KMS-11 (cell line): ENCODE results near the gene HOMER3.

Source experiments
- H2AFZ ChIP-seq: fragments of 200-600 bp; sonication (generic); 2 replicates; pipeline ENCODE4 v1.6.1; 2016; ENCODE audit warnings: antibody characterized with exemption, mixed run types, low read depth
- H3K27ac ChIP-seq: fragments of 200-600 bp; sonication (generic); 2 replicates; pipeline ENCODE4 v1.6.1; 2016; ENCODE audit warnings: mild to moderate bottlenecking, mixed run types
- H3K27me3 ChIP-seq: fragments of 200-600 bp; sonication (generic); 2 replicates; pipeline ENCODE4 v1.6.1; 2017; ENCODE audit warnings: mild to moderate bottlenecking, low read depth, mixed run types, moderate library complexity; ENCODE audit not compliant: insufficient read depth
- H3K36me3 ChIP-seq: fragments of 200-600 bp; sonication (generic); 2 replicates; pipeline ENCODE4 v1.6.1; 2017; ENCODE audit warnings: mild to moderate bottlenecking, mixed run types; ENCODE audit not compliant: insufficient read depth
- H3K4me1 ChIP-seq: fragments of 200-600 bp; sonication (generic); 2 replicates; pipeline ENCODE4 v1.6.1; 2016; ENCODE audit warnings: mild to moderate bottlenecking, low read depth, mixed run types; ENCODE audit not compliant: poor library complexity, severe bottlenecking
- H3K4me2 ChIP-seq: fragments of 200-600 bp; sonication (generic); 2 replicates; pipeline ENCODE4 v1.7.0; 2016; ENCODE audit warnings: mild to moderate bottlenecking, mixed run types
- H3K4me3 ChIP-seq: fragments of 200-600 bp; sonication (generic); IDR thresholded peaks from 2 replicates; pipeline ENCODE4 v1.6.1; 2017; ENCODE audit warnings: low read depth, low read length, mixed read lengths; ENCODE audit not compliant: insufficient read depth
- H3K79me2 ChIP-seq: fragments of 200-600 bp; sonication (generic); 2 replicates; pipeline ENCODE4 v1.6.1; 2016; ENCODE audit warnings: low read depth, mixed run types; ENCODE audit not compliant: insufficient read depth
- H3K9ac ChIP-seq: fragments of 200-600 bp; sonication (generic); 2 replicates; pipeline ENCODE4 v1.6.1; 2016; ENCODE audit warnings: mild to moderate bottlenecking, mixed run types
- H4K20me1 ChIP-seq: fragments of 200-600 bp; sonication (generic); 2 replicates; pipeline ENCODE4 v1.6.1; 2016; ENCODE audit warnings: mild to moderate bottlenecking, mixed run types; ENCODE audit not compliant: insufficient read depth
- TF ChIP-seq, protein P1 (sequence below): fragments of 200-600 bp; sonication (generic); conservative IDR thresholded peaks from 2 replicates; pipeline ENCODE4 v1.6.1; 2017; ENCODE audit warnings: low read depth, mild to moderate bottlenecking, antibody characterized with exemption, low read length, moderate library complexity, mixed read lengths

The HOMER3 gene

DNA sequence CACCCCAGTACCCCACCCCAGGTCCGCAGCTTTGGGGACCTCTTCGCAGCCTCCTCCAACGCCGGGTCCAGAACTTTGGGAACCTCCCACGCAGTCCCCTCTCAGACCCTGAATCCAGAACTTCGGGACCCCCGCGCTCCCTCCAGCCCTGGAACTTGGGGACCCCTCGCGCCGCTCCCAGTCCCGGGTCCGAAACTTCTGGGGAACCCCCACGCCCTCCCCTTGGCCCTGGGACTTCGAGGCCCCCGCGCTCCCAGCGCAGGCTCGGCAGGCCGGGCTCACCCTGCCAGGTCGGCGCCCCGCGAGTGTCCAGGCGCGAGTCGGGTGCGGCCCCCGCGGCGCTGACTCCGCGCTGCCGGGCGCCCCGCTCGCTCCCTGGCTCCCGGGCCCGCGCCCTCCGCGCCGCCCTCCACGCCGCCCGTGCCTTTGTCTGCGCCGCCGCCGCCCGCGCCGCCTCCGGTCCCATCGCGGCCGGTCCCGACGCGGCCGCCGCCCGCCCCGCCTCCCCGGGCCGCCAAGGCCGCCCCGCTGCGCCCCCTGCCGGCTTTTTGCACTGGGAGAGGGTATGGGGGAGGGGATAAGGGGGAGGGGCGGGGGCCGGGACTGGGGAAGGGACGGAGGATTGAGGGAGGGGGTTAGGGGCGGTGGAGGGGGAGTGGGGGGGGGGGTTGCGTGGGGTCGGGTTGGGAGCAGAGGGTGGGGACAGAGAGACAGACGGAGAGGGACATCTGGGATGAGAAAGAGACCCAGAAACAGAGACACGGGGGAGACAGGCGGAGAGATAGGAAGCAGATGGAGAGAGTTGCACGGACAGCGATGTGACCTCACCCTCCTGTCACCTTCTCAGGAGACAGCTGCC, at the start of gene HOMER3:
TSS of gene HOMER3 (minus strand) at position 449 of the 859 bp plus-strand sequence. CDS start 2,235 bp downstream, outside the sequence.
- Histone ChIP-seq H3K36me3 (no peaks in the 10 kb centered on the region), H3K9ac (no peak within 1 kb of the TSS; the same call in 1 of the 2 replicates), H3K27me3 (no peaks in the 10 kb centered on the region), H4K20me1 (no peaks in the 10 kb centered on the region), H3K79me2 (no peaks in the 10 kb centered on the region), H3K4me3 (no peak within 1 kb of the TSS), H3K4me2 (peak within 1 kb of the TSS; percentile 82), H2AFZ (peak within 1 kb of the TSS; percentile 75; the same call in 1 of the 2 replicates), H3K27ac (no peak within 1 kb of the TSS), H3K4me1 (peaks cover 10% of the 10 kb centered on the region)
- TF ChIP-seq, protein P1, sequence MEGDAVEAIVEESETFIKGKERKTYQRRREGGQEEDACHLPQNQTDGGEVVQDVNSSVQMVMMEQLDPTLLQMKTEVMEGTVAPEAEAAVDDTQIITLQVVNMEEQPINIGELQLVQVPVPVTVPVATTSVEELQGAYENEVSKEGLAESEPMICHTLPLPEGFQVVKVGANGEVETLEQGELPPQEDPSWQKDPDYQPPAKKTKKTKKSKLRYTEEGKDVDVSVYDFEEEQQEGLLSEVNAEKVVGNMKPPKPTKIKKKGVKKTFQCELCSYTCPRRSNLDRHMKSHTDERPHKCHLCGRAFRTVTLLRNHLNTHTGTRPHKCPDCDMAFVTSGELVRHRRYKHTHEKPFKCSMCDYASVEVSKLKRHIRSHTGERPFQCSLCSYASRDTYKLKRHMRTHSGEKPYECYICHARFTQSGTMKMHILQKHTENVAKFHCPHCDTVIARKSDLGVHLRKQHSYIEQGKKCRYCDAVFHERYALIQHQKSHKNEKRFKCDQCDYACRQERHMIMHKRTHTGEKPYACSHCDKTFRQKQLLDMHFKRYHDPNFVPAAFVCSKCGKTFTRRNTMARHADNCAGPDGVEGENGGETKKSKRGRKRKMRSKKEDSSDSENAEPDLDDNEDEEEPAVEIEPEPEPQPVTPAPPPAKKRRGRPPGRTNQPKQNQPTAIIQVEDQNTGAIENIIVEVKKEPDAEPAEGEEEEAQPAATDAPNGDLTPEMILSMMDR: no peak

DNA sequence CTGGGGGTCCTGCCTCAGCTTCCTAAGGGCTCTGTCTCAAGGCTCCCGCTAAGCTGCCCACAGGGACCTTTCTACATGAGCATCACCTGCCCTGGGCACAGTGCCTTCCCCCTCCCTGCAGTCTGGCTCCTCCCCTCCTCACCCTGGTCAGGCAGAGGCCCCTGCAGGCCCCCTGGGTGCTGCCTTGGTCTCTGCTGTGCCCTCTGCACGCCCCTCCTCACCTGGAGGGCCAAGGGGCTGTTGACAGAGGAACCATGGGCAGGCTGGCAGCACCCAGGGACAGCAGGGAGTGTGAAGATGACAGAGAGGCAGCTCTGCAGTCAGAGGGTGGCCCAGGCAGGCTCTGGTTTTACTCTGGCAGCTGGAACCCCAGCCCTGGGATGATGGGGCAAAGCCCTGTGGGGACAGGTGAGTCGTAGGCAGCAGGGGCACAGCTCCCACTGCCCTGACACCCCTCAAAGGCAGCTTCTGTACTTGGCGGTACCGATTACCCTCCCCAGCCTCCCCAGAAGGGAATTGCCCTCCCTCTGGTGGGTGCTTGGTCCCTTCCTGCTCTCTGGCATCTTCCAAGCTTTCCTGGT, 49.2 kb upstream of the HOMER3 start:
- Histone ChIP-seq H3K4me3 (no peak overlapping the region), H3K36me3 (no peaks in the 10 kb centered on the region; the same call in 1 of the 2 replicates), H3K4me2 (no peak overlapping the region), H3K27me3 (no peaks in the 10 kb centered on the region), H3K9ac (no peak overlapping the region), H3K27ac (no peak overlapping the region), H3K79me2 (no peaks in the 10 kb centered on the region), H2AFZ (no peak overlapping the region), H3K4me1 (no peaks in the 10 kb centered on the region), H4K20me1 (no peaks in the 10 kb centered on the region)
- TF ChIP-seq, protein P1: no peak

DNA sequence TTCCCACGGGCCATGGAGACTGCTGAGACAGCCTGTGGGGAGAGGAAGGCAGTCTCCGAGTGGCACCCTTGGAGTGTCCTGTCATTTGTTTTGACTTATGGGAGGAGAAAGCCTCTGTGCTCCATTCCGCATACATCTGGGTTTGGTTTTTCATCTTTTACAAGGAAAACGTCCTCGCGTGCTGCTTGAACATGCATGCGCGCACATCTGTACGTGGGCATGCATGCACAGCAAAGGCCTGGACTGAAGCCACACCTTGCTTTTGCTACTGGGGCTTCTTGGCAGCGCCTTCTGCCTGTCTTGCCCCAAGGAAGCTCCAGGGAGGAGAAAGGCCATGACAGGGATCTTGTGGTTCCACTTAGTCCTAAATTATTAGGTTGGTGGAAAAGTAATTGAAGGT, 48.3 kb upstream of the HOMER3 start:
- H2AFZ ChIP-seq: no peak overlapping the region
- no peak overlapping the region for H3K4me3 ChIP-seq
- H4K20me1 ChIP-seq: no peaks in the 10 kb centered on the region
- no peak overlapping the region for H3K27ac ChIP-seq
- TF ChIP-seq, protein P1: no peak
- no peaks in the 10 kb centered on the region for H3K79me2 ChIP-seq
- H3K27me3 ChIP-seq: no peaks in the 10 kb centered on the region
- no peak overlapping the region for H3K4me2 ChIP-seq
- H3K9ac ChIP-seq: no peak overlapping the region
- no peaks in the 10 kb centered on the region for H3K4me1 ChIP-seq
- H3K36me3 ChIP-seq: no peaks in the 10 kb centered on the region; the same call in 1 of the 2 replicates

DNA sequence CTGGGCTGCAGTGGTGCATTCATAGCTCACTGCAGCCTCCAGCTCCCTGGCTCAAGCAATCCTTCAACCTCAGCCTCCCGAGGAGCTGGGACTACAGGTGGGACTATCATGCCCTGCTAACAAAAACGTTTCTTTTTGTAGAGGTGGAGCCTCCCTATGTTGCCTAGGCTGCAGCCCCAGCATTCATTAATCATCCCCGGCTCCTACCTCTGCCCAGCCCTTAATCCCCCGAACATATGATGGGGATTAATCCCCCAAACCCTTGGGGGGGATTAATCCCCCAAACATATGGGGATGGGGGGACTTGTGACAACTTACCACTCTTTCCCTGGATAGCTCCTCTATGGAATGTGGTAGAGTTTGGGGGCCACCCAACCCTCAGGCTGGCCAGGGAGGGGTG, 46.4 kb upstream of the HOMER3 start:
- TF ChIP-seq, protein P1: no peak
- H3K4me1 ChIP-seq: no peaks in the 10 kb centered on the region
- no peaks in the 10 kb centered on the region for H4K20me1 ChIP-seq
- H3K9ac ChIP-seq: no peak overlapping the region
- H3K27ac ChIP-seq: no peak overlapping the region
- H3K4me3 ChIP-seq: no peak overlapping the region
- H3K4me2 ChIP-seq: no peak overlapping the region
- no peaks in the 10 kb centered on the region for H3K79me2 ChIP-seq
- no peaks in the 10 kb centered on the region; the same call in 1 of the 2 replicates for H3K27me3 ChIP-seq
- no peak overlapping the region for H2AFZ ChIP-seq
- no peaks in the 10 kb centered on the region for H3K36me3 ChIP-seq
